GM18909 (cell line): ENCODE results near the gene TESPA1.
"Not testable (repeated sequence)": the region's sequence is repeated elsewhere in the genome, so short reads cannot be mapped to it uniquely, and the experiment has no call there.

ENCODE experiments used
- ATAC-seq: cut with Tn5 transposase; IDR thresholded peaks from one replicate; pipeline ENCODE4 v1.9.1; 2021; ENCODE audit warnings: mild to moderate bottlenecking; ENCODE audit not compliant: unreplicated experiment, poor library complexity

TESPA1 gene

GRCh38 chr12:54986773-54987172 lies 2.2 kb upstream of the TESPA1 start:
- ATAC-seq = not testable (repeated sequence)

GRCh38 chr12:54983536-54984101 lies 943 bp downstream of the TESPA1 start:
- no peak for ATAC-seq

- no peak for ATAC-seq
These were observed 2.8 kb downstream of the TESPA1 start for GRCh38 chr12:54981796-54982195.

GRCh38 chr12:54980341-54980740 lies 4.2 kb downstream of the TESPA1 start:
- no peak for ATAC-seq

- ATAC-seq = no peak
These were observed 6.7 kb downstream of the TESPA1 start for GRCh38 chr12:54977857-54978256.

GRCh38 chr12:54977155-54977554 lies 7.4 kb downstream of the TESPA1 start:
- ATAC-seq = no peak

- no peak for ATAC-seq
These were observed 8.7 kb downstream of the TESPA1 start for GRCh38 chr12:54975875-54976274.

- ATAC-seq = no peak
These were observed 9.3 kb downstream of the TESPA1 start for GRCh38 chr12:54975272-54975671.

GRCh38 chr12:54974279-54974678 lies 10.3 kb downstream of the TESPA1 start:
- no peak for ATAC-seq

- no peak for ATAC-seq
These were observed 11.0 kb downstream of the TESPA1 start for GRCh38 chr12:54973556-54973955.

- no peak for ATAC-seq
These were observed 13.8 kb downstream of the TESPA1 start for GRCh38 chr12:54970741-54971140.

- no peak for ATAC-seq
These were observed 16.3 kb downstream of the TESPA1 start for GRCh38 chr12:54968181-54968730.

GRCh38 chr12:54967461-54967860 lies 17.1 kb downstream of the TESPA1 start:
- ATAC-seq = no peak

- ATAC-seq = no peak
These were observed 23.4 kb downstream of the TESPA1 start for GRCh38 chr12:54961190-54961589.

GRCh38 chr12:54959291-54960018 lies 25.1 kb downstream of the TESPA1 start:
- ATAC-seq = peak; percentile 73

- ATAC-seq = no peak
These were observed 26.4 kb downstream of the TESPA1 start for GRCh38 chr12:54958048-54958658.

- ATAC-seq = no peak
These were observed 27.5 kb downstream of the TESPA1 start for GRCh38 chr12:54956818-54957641.

GRCh38 chr12:54956322-54956721 lies 28.2 kb downstream of the TESPA1 start:
- ATAC-seq = no peak

- ATAC-seq = no peak
These were observed 29.8 kb downstream of the TESPA1 start for GRCh38 chr12:54954801-54955200.

- ATAC-seq = no peak
These were observed 30.3 kb downstream of the TESPA1 start for GRCh38 chr12:54954228-54954627.
